Inflammatory macrophage (primary cell): Measurements from ENCODE around the gene EMC7.
A peak's percentile ranks its signal among the peaks of the same experiment; 100 is the strongest.

Source experiments
- DNase-seq, 2 donors: peaks; one replicate each; pipeline ENCODE4 v3.0.0-alpha.2; 2020 to 2022

The EMC7 gene

GRCh38 chr15:34038023-34038870, 63.4 kb downstream of the EMC7 start:
- peak; percentile 72 to 81 for DNase-seq
